ENCODE measurements around the gene TECPR2. TPM values are rescaled to one million over a fixed set of nuclear protein-coding genes. Genes with fewer than 3 reads are reported as not detected.
A peak's percentile ranks its signal among the peaks of the same experiment; 100 is the strongest.

The TECPR2 gene
- total and polyA plus RNA-seq, 2 of the 13 experiments (the other 11 are each of a cell fraction or from before 2014, with no cell fraction given) = 3.5 to 5.7 TPM

DNA sequence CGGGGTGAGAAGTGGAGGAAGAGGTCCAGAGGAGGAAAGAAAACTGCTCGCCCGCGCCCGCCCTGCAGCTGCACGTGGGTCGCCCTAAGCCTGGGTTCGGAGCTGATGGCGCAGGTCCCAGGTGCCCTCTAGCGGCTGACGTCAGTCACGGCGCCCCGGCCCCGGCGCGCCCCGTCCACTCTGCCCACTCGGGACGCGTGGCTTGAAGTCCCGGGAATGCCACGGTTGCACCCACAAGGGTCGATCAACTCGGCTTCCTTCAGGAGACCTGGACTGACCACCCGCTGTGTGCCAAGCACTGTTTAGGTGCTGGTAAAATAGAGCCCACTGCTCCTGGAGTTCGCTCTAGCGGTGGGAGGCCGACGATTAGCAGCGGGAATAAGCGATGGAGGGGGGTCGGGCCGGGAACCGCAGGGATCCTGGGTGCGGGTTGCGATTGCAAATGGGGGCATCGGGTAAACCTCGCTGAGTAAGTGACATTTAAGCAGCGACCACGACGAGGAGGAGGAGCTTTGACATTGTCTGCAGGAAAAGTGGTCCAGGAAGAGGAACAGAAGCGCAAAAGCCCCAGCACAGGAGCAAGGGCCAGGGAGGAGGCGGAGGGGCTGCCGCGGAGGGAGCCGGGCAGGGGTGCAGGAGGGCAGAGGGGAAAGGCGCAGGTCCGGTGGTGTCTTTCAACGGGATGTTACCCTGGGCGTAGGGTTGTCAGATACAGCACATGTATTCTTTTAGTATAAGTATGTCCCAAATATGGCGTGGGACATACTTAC is 48.3 kb upstream of the TECPR2 start (continued):
- TF ChIP-seq ZFP37 (CRISPR knock-in tag; IDR thresholded peaks at IDR 0.05; ENCODE audit: borderline replicate concordance) = no peak
- no peak; the same call in 1 of the 2 replicates for TF ChIP-seq ZNF784 (CRISPR knock-in tag; IDR thresholded peaks at IDR 0.05; ENCODE audit: borderline replicate concordance)
- TF ChIP-seq ZFP82 (CRISPR knock-in tag; IDR thresholded peaks at IDR 0.05; ENCODE audit: borderline replicate concordance) = no peak
- TF ChIP-seq DPF2 (CRISPR knock-in tag; IDR thresholded peaks at IDR 0.05; ENCODE audit: borderline replicate concordance, low read depth) = no peak
- 0 out of 2 replicates have a peak, but pooled peaks have one; percentile 33 for TF ChIP-seq FOXJ3 (CRISPR knock-in tag; IDR thresholded peaks at IDR 0.05; ENCODE audit: borderline replicate concordance)
- no peak for TF ChIP-seq ZNF652 (CRISPR knock-in tag; IDR thresholded peaks at IDR 0.05; ENCODE audit: borderline replicate concordance, low read depth)
- no peak for TF ChIP-seq ZNF280D (CRISPR knock-in tag; IDR thresholded peaks at IDR 0.05)
- no peak for TF ChIP-seq HNRNPUL1 (IDR thresholded peaks at IDR 0.05; ENCODE audit: low read depth, low read length)
- TF ChIP-seq, protein P1, sequence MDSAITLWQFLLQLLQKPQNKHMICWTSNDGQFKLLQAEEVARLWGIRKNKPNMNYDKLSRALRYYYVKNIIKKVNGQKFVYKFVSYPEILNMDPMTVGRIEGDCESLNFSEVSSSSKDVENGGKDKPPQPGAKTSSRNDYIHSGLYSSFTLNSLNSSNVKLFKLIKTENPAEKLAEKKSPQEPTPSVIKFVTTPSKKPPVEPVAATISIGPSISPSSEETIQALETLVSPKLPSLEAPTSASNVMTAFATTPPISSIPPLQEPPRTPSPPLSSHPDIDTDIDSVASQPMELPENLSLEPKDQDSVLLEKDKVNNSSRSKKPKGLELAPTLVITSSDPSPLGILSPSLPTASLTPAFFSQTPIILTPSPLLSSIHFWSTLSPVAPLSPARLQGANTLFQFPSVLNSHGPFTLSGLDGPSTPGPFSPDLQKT (CRISPR knock-in tag; IDR thresholded peaks at IDR 0.05; ENCODE audit: borderline replicate concordance) = no peak
- peak; percentile 40; the same call in 1 of the 2 replicates for TF ChIP-seq HMG20A (CRISPR knock-in tag; IDR thresholded peaks at IDR 0.05; ENCODE audit: borderline replicate concordance)
- TF ChIP-seq NONO (IDR thresholded peaks at IDR 0.05) = no peak
- peak; percentile 95 for TF ChIP-seq NONO (CRISPR knock-in tag; conservative IDR thresholded peaks at IDR 0.05)
- no peak for TF ChIP-seq SNAPC2 (CRISPR knock-in tag; IDR thresholded peaks at IDR 0.05)
- no peak for TF ChIP-seq PAWR (CRISPR knock-in tag; IDR thresholded peaks at IDR 0.05; ENCODE audit: borderline replicate concordance)
- TF ChIP-seq, protein P2, sequence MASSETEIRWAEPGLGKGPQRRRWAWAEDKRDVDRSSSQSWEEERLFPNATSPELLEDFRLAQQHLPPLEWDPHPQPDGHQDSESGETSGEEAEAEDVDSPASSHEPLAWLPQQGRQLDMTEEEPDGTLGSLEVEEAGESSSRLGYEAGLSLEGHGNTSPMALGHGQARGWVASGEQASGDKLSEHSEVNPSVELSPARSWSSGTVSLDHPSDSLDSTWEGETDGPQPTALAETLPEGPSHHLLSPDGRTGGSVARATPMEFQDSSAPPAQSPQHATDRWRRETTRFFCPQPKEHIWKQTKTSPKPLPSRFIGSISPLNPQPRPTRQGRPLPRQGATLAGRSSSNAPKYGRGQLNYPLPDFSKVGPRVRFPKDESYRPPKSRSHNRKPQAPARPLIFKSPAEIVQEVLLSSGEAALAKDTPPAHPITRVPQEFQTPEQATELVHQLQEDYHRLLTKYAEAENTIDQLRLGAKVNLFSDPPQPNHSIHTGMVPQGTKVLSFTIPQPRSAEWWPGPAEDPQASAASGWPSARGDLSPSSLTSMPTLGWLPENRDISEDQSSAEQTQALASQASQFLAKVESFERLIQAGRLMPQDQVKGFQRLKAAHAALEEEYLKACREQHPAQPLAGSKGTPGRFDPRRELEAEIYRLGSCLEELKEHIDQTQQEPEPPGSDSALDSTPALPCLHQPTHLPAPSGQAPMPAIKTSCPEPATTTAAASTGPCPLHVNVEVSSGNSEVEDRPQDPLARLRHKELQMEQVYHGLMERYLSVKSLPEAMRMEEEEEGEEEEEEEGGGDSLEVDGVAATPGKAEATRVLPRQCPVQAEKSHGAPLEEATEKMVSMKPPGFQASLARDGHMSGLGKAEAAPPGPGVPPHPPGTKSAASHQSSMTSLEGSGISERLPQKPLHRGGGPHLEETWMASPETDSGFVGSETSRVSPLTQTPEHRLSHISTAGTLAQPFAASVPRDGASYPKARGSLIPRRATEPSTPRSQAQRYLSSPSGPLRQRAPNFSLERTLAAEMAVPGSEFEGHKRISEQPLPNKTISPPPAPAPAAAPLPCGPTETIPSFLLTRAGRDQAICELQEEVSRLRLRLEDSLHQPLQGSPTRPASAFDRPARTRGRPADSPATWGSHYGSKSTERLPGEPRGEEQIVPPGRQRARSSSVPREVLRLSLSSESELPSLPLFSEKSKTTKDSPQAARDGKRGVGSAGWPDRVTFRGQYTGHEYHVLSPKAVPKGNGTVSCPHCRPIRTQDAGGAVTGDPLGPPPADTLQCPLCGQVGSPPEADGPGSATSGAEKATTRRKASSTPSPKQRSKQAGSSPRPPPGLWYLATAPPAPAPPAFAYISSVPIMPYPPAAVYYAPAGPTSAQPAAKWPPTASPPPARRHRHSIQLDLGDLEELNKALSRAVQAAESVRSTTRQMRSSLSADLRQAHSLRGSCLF (CRISPR knock-in tag; IDR thresholded peaks at IDR 0.05; ENCODE audit: borderline replicate concordance) = no peak
- TF ChIP-seq HNRNPH1 (optimal IDR thresholded peaks at IDR 0.05; ENCODE audit: low read depth, low read length) = no peak
- TF ChIP-seq ZNF563 (CRISPR knock-in tag; IDR thresholded peaks at IDR 0.05) = no peak
- TF ChIP-seq BATF2 (CRISPR knock-in tag; IDR thresholded peaks at IDR 0.05) = no peak
